ENCODE data around the gene TGM2.

Gene TGM2

DNA sequence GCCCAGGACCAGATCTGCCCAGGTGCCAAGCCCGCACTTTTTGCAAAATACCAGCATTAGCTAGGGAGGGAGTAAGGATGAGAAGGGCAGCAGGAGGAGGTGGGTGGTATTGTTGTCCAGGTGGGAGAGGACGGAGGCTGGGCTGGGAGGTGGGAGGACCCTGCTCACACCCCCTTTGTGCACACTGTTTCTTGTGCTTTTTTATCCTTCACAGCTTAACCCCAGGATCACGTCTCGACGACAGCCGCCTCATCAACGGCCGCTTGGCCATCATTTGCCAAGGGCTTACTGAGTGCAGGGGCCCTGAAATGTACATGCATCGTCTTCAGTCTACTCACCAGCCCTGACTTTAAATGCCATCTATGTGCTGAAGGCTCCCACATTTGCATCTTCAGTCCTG, 12.1 kb upstream of the TGM2 start:
- H3K4me3 ChIP-seq (ENCODE audit: low read depth, low read length), result no peak overlapping the region
- TF ChIP-seq, protein P1, sequence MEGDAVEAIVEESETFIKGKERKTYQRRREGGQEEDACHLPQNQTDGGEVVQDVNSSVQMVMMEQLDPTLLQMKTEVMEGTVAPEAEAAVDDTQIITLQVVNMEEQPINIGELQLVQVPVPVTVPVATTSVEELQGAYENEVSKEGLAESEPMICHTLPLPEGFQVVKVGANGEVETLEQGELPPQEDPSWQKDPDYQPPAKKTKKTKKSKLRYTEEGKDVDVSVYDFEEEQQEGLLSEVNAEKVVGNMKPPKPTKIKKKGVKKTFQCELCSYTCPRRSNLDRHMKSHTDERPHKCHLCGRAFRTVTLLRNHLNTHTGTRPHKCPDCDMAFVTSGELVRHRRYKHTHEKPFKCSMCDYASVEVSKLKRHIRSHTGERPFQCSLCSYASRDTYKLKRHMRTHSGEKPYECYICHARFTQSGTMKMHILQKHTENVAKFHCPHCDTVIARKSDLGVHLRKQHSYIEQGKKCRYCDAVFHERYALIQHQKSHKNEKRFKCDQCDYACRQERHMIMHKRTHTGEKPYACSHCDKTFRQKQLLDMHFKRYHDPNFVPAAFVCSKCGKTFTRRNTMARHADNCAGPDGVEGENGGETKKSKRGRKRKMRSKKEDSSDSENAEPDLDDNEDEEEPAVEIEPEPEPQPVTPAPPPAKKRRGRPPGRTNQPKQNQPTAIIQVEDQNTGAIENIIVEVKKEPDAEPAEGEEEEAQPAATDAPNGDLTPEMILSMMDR (IDR thresholded peaks at IDR 0.05; ENCODE audit: low read depth, low read length), result no peak

DNA sequence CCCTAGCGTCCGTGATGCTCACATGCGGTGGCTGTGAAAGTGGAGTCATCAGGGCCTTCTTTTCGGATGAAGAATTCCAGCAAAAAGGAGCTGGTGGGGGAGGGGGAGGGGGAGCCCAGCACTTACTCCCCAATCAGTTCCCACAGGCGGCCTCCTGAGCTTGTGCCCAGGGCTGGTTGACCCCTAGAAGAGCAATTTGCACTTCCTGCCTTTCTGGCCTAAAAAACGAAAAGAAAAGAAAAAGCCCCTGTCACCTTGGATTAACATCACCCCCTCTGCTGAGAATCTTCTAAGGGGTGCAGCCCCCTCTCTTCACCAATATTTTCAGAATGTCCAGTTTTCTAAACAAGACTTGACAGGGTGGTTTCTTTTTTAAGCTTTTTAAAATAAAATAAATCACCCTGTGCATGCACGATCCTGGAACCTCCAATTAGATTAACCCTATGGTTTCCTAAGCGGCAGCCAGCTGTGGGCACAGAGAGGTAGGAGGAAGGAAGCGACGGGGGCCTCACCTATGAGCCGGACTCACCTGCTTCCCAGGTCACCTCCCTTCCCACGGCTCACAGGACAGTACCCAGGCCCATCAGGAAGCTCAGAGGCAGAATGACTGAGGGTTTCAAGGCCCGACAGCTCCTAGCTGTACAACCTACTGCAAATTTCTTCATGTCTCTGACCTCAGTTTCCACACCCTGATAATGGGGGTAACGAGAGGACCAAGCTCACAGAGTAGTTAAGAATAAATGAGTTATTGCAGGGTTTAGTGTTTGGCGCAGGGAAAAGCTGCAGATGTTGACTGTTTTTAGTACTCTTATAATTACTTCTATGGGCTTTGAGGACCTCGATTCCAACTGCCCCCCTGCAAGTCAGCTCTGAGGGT, 10.5 kb upstream of the TGM2 start:
- no peak overlapping the region for H3K4me3 ChIP-seq (ENCODE audit: low read depth, low read length)
- TF ChIP-seq, protein P1 (IDR thresholded peaks at IDR 0.05; ENCODE audit: low read depth, low read length), result no peak

DNA sequence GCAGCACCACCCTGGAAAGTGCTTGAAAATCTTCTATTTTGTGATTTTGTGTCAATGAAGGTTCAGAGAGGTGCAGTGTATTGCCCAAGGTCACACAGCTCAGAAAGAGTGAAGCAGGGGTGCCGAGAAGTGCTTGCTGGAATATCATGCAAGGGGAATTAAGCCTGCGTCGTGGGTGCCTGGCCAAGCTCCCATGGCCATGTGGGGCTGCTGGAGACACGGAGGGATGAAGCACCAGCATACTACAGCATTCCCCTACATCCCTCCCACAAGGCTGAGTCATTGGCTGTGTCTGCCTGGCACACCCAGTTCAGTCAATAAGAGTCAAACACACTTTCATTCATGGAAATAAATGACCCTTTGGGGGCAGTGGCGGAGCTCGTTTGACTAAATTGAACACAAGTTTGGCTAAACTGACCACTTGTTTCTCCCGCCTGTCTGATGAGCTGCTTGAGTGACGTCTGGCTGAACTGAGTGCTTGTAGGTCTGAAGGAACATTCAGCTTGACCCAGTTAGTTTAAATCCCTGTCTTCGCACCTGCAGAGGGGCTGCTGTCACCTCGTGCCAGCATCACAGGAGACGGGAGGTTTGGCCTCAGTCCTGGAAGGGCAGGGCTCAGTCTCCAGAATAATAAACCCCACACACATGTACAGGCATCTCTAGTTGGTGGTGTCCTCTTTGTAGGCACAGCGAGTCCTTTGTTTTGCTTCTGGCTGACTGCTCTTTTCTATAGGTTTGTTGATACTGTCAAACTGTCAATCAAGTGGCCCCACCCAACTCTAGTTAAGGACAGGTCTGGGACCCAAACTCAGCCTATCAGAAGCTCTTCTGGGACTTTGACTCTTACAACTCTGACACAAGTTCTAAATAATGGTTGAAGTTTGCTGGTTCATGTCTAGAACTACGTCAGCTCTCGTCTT, 8.4 kb upstream of the TGM2 start:
- TF ChIP-seq, protein P1 (IDR thresholded peaks at IDR 0.05; ENCODE audit: low read depth, low read length), result no peak
- no peak overlapping the region for H3K4me3 ChIP-seq (ENCODE audit: low read depth, low read length)

DNA sequence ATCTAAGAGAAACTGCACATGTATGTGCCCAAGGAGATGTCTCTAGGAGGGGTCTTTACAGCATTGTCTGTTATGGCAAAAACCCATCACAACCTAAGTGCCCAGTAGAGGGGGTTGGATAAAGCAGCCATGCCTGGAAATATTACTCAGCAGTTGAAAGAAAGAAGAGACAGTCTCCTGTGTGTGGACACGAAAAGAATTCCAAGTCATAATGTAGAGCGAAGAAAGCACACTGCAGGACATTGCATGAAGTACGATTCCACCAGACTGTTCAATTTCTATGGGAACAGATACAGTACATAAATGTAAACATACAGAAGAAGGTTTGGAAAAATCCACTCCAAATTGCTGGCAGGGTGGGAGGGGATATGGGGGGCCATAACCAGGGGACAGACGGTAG, 7.3 kb upstream of the TGM2 start:
- H3K4me3 ChIP-seq (ENCODE audit: low read depth, low read length), result no peak overlapping the region
- TF ChIP-seq, protein P1 (IDR thresholded peaks at IDR 0.05; ENCODE audit: low read depth, low read length), result peak; percentile 39

DNA sequence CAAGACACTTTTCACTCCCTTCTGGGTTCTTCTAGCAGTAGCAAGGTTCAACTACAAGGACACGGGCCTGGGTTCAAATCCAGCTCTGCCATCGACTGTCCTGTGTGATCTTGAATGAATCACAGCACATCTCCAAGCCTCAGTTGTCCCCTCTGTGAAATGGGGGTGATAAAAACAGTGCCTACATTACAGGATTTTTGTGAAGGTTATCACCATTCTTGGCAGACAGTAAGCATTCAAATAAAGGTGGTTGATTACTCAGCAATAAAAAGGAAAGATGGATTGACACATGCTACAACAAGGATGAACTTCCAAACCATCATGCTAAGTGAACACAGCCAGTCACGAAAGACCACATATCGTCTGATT, 6.6 kb upstream of the TGM2 start:
- TF ChIP-seq, protein P1 (IDR thresholded peaks at IDR 0.05; ENCODE audit: low read depth, low read length), result no peak
- no peak overlapping the region for H3K4me3 ChIP-seq (ENCODE audit: low read depth, low read length)

DNA sequence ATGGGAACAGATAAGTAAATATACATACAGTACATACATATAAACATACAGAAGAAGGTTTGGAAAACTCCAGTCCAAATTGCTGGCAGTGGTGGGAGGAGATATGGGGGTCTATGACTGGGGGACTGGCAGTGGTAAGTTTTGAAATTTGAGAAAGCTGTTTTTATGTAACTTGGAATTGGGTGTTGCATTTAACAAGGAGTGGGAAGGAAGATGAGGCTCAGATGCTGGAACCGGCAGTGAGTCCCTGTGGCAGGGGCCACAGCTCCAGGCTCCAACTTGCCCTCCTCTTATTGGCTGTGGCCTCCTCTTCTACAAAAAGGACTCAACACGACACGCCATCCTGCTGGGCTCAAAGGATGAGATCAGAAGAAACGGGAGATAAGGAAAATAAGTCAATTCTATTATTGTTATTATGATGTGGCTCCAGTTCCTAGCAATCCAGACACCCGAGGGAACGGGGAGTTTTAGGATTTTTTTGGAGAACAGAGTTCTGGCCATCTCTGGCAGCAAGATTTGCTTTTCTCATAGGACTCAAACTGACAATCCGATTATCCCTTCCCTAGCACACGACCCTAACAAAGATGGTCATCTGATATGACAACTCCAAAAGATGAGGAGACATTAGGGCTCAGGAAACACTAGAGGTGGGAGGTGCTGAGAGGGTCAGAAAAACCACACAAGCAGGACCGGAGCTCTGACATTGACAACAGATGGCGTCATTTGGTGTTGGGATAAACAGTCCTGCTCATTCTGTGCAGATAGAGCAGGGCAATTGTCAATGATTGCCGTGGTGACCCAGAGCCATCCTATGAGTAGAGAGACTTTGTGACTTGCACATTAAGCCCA, 6.0 kb upstream of the TGM2 start:
- TF ChIP-seq, protein P1 (IDR thresholded peaks at IDR 0.05; ENCODE audit: low read depth, low read length), result no peak
- H3K4me3 ChIP-seq (ENCODE audit: low read depth, low read length), result no peak overlapping the region

Data from WI38 (cell line).